MM.1S (cell line): ENCODE measurements around the gene PIK3CD.
A peak's percentile ranks its signal among the peaks of the same experiment; 100 is the strongest.

ENCODE experiments used
- DNase-seq: peaks from one replicate; pipeline ENCODE4 v3.0.0-alpha.2; 2015
- H2AFZ ChIP-seq: fragments of 300-600 bp; sonication (generic); 2 replicates; pipeline ENCODE4 v1.6.0; 2016; ENCODE audit warnings: antibody characterized with exemption, low read length
- H3F3A ChIP-seq: fragments of 300-600 bp; sonication (generic); 2 replicates; pipeline ENCODE4 v1.6.1; 2016; ENCODE audit warnings: mild to moderate bottlenecking, antibody characterized with exemption, low read length, moderate library complexity, mixed read lengths; ENCODE audit not compliant: insufficient read depth
- H3K27ac ChIP-seq: fragments of 300-600 bp; sonication (generic); 2 replicates; pipeline ENCODE4 v1.5.1; 2016; ENCODE audit warnings: mild to moderate bottlenecking, low read length
- H3K27me3 ChIP-seq: fragments of 300-600 bp; sonication (generic); replicated peaks from 2 replicates; pipeline ENCODE4 v1.6.0; 2016; ENCODE audit warnings: low read length; ENCODE audit not compliant: insufficient read depth
- H3K36me3 ChIP-seq: fragments of 300-600 bp; sonication (generic); replicated peaks from 2 replicates; pipeline ENCODE4 v1.6.1; 2016; ENCODE audit warnings: mild to moderate bottlenecking, low read length, mixed read lengths; ENCODE audit not compliant: insufficient read depth
- H3K4me1 ChIP-seq: fragments of 300-600 bp; sonication (generic); 2 replicates; pipeline ENCODE4 v1.6.1; 2016; ENCODE audit warnings: low read length, mixed read lengths
- H3K4me2 ChIP-seq: fragments of 300-600 bp; sonication (generic); 2 replicates; pipeline ENCODE4 v1.6.0; 2016; ENCODE audit warnings: low read depth, low read length
- H3K4me3 ChIP-seq: fragments of 300-600 bp; sonication (generic); 2 replicates; pipeline ENCODE4 v1.5.1; 2016; ENCODE audit warnings: low read length, mixed read lengths
- H3K79me2 ChIP-seq: fragments of 300-600 bp; sonication (generic); 2 replicates; pipeline ENCODE4 v1.6.1; 2016; ENCODE audit warnings: mixed run types, low read length, mixed read lengths
- H3K9ac ChIP-seq: fragments of 300-600 bp; sonication (generic); 2 replicates; pipeline ENCODE4 v1.6.1; 2016; ENCODE audit warnings: low read length, mixed read lengths
- H3K9me2 ChIP-seq: fragments of 300-600 bp; sonication (generic); replicated peaks from 2 replicates; pipeline ENCODE4 v1.6.1; 2016; ENCODE audit warnings: mild to moderate bottlenecking, low read length, mixed read lengths; ENCODE audit not compliant: insufficient read depth
- H3K9me3 ChIP-seq: fragments of 300-600 bp; sonication (generic); replicated peaks from 2 replicates; pipeline ENCODE4 v1.6.1; 2016; ENCODE audit warnings: mild to moderate bottlenecking, low read length, mixed read lengths; ENCODE audit not compliant: insufficient read depth
- H4K20me1 ChIP-seq: fragments of 300-600 bp; sonication (generic); 2 replicates; pipeline ENCODE4 v1.6.1; 2016; ENCODE audit warnings: mild to moderate bottlenecking, low read length, moderate library complexity, mixed read lengths; ENCODE audit not compliant: insufficient read depth
- EZH2 ChIP-seq: fragments of 300-600 bp; sonication (generic); optimal IDR thresholded peaks from 2 replicates; pipeline ENCODE3; 2017; ENCODE audit warnings: low read depth, mild to moderate bottlenecking, antibody characterized with exemption, low read length, mixed read lengths
- EZH2phosphoT487 ChIP-seq: fragments of 300-600 bp; sonication (generic); IDR thresholded peaks from 2 replicates; pipeline ENCODE4 v1.6.1; 2018; ENCODE audit warnings: antibody characterized with exemption, low read length
- TF ChIP-seq, protein P1 (sequence below): fragments of 300-600 bp; sonication (generic); IDR thresholded peaks from 2 replicates; pipeline ENCODE4 v1.5.1; 2016; ENCODE audit warnings: antibody characterized with exemption, low read length, mixed read lengths

PIK3CD gene

GRCh38 chr1:9680828-9681227, 29.3 kb downstream of the PIK3CD start:
- TF ChIP-seq EZH2phosphoT487 = no peak
- TF ChIP-seq EZH2 = no peak
- TF ChIP-seq, protein P1, sequence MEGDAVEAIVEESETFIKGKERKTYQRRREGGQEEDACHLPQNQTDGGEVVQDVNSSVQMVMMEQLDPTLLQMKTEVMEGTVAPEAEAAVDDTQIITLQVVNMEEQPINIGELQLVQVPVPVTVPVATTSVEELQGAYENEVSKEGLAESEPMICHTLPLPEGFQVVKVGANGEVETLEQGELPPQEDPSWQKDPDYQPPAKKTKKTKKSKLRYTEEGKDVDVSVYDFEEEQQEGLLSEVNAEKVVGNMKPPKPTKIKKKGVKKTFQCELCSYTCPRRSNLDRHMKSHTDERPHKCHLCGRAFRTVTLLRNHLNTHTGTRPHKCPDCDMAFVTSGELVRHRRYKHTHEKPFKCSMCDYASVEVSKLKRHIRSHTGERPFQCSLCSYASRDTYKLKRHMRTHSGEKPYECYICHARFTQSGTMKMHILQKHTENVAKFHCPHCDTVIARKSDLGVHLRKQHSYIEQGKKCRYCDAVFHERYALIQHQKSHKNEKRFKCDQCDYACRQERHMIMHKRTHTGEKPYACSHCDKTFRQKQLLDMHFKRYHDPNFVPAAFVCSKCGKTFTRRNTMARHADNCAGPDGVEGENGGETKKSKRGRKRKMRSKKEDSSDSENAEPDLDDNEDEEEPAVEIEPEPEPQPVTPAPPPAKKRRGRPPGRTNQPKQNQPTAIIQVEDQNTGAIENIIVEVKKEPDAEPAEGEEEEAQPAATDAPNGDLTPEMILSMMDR = no peak
- Histone ChIP-seq H3K27ac (no peak overlapping the region), H4K20me1 (no peaks in the 10 kb centered on the region), H3K4me2 (no peak overlapping the region), H3K9me2 (no peaks in the 10 kb centered on the region), H3K79me2 (no peaks in the 10 kb centered on the region), H3K9me3 (no peaks in the 10 kb centered on the region), H3K9ac (no peak overlapping the region), H3F3A (no peaks in the 10 kb centered on the region), H3K4me3 (no peak overlapping the region), H3K36me3 (no peaks in the 10 kb centered on the region), H3K4me1 (no peaks in the 10 kb centered on the region), H3K27me3 (peaks cover 59% of the 10 kb centered on the region), H2AFZ (no peak overlapping the region)
- no peak for DNase-seq

GRCh38 chr1:9684801-9685200, 33.3 kb downstream of the PIK3CD start:
- Histone ChIP-seq H3K9me3 (no peaks in the 10 kb centered on the region), H3K79me2 (no peaks in the 10 kb centered on the region), H3K9ac (no peak overlapping the region), H2AFZ (no peak overlapping the region), H3K9me2 (no peaks in the 10 kb centered on the region), H3K4me2 (no peak overlapping the region), H3K27me3 (peaks cover 67% of the 10 kb centered on the region), H3F3A (peaks cover 9% of the 10 kb centered on the region), H3K4me1 (peaks cover 3% of the 10 kb centered on the region; the same call in 1 of the 2 replicates), H3K4me3 (no peak overlapping the region), H3K36me3 (no peaks in the 10 kb centered on the region), H3K27ac (no peak overlapping the region), H4K20me1 (no peaks in the 10 kb centered on the region)
- TF ChIP-seq, protein P1 = no peak
- TF ChIP-seq EZH2 (no peak), EZH2phosphoT487 (no peak)
- DNase-seq = no peak

DNA sequence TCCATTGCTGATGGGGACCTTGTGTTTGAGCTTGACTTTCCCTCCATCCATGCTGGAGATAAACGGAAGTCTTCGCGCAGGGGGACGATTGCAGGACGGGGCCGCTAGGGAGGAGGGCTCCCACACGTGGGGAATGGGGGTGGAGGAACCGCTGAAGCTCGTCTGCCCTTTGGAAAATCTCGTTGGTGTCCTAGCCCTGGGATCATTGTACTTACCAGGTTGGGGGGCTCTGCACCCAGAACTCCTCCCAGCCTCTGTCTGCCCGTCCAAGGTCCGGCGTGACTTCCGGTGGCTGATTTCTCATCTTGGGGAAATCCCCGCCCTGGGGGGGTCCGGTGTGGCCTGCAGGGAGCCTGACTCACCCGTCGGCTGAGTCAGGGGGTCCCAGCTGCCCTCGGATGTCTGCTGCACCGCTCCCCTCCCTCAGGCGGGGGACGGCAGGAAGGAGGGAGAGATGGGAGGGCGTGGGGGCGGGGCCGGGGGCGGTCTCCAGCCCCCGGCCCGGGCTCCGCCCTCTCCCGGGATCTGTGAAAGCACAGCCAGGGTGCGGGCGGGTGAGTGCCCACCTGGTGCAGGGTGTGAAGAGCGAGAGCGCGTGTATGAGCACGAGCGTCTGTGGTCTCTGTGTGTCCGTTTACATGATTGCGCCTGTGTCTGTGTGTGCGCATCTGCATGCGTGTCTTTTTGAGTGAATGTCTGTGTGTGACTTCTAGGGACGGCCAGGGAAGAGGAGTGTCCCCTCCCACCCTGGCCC, 35.8 kb downstream of the PIK3CD start:
- Histone ChIP-seq H3K9me2 (no peaks in the 10 kb centered on the region), H3K36me3 (no peaks in the 10 kb centered on the region), H3K79me2 (no peaks in the 10 kb centered on the region), H3K9ac (no peak overlapping the region), H3K27me3 (peaks cover 79% of the 10 kb centered on the region), H4K20me1 (no peaks in the 10 kb centered on the region), H3K4me2 (peak overlapping the region; percentile 92), H2AFZ (peak overlapping the region; percentile 72), H3K9me3 (no peaks in the 10 kb centered on the region), H3K4me1 (peaks cover 3% of the 10 kb centered on the region; the same call in 1 of the 2 replicates), H3F3A (peaks cover 9% of the 10 kb centered on the region), H3K27ac (no peak overlapping the region), H3K4me3 (peak overlapping the region; percentile 67)
- DNase-seq = peak; percentile 35
- TF ChIP-seq, protein P1 = no peak
- TF ChIP-seq EZH2 = no peak
- TF ChIP-seq EZH2phosphoT487 = no peak
